NCI-H1436 (cell line): ENCODE results near the gene GSTT4.
"Not testable (repeated sequence)": the region's sequence is repeated elsewhere in the genome, so short reads cannot be mapped to it uniquely, and the experiment has no call there.

ENCODE experiments used
- DNase-seq: peaks from one replicate; lab custom pipeline; 2025; lab: John Stamatoyannopoulos, UW

Gene GSTT4

GRCh38 chr22:23952794-23953405 is 52.4 kb downstream of the GSTT4 start:
- DNase-seq: not testable (repeated sequence)

- not testable (repeated sequence) for DNase-seq
Observed at GRCh38 chr22:23951383-23951782, 53.9 kb downstream of the GSTT4 start.

- not testable (repeated sequence) for DNase-seq
Observed at GRCh38 chr22:23949764-23950163, 55.5 kb downstream of the GSTT4 start.
